H9 (cell line): ENCODE measurements around the gene NFATC1. TPM values are rescaled to one million over a fixed set of nuclear protein-coding genes. Genes with fewer than 3 reads are reported as not detected.

Experiments used
- DNase-seq: peaks from one replicate; pipeline ENCODE4 v3.0.0-alpha.2; 2017
- H2AFZ ChIP-seq: one replicate; pipeline ENCODE4 v1.6.1; 2013; ENCODE audit warnings: mild to moderate bottlenecking, low read length, control low read depth, moderate library complexity
- H2AK5ac ChIP-seq: 2 replicates; pipeline ENCODE4 v1.6.1; 2013; ENCODE audit warnings: low read length, control low read depth, mixed read lengths; ENCODE audit not compliant: insufficient read length
- H2BK120ac ChIP-seq: one replicate; pipeline ENCODE4 v1.6.1; 2013; ENCODE audit warnings: low read depth, mild to moderate bottlenecking, low read length, control low read depth, inconsistent platforms; ENCODE audit not compliant: poor library complexity, severe bottlenecking
- H2BK12ac ChIP-seq: 2 replicates; pipeline ENCODE4 v1.6.1; 2013; ENCODE audit warnings: low read length, control low read depth, mixed read lengths, low read depth; ENCODE audit not compliant: insufficient read length
- H2BK15ac ChIP-seq: 2 replicates; pipeline ENCODE4 v1.6.1; 2013; ENCODE audit warnings: low read depth, low read length, control low read depth
- H2BK20ac ChIP-seq: one replicate; pipeline ENCODE4 v1.6.1; 2013; ENCODE audit warnings: low read depth, mild to moderate bottlenecking, low read length, control low read depth, inconsistent platforms; ENCODE audit not compliant: poor library complexity, severe bottlenecking
- H2BK5ac ChIP-seq: 2 replicates; pipeline ENCODE4 v1.6.1; 2013; ENCODE audit warnings: low read length, control low read depth, mixed read lengths; ENCODE audit not compliant: insufficient read length
- H3K14ac ChIP-seq: 2 replicates; pipeline ENCODE4 v1.6.1; 2013; ENCODE audit warnings: low read length, control low read depth; ENCODE audit not compliant: insufficient read depth
- H3K18ac ChIP-seq: 2 replicates; pipeline ENCODE4 v1.6.1; 2013; ENCODE audit warnings: low read depth, mild to moderate bottlenecking, mixed read lengths, low read length, control low read depth; ENCODE audit not compliant: insufficient read length
- H3K23ac ChIP-seq: 2 replicates; pipeline ENCODE4 v1.6.1; 2013; ENCODE audit warnings: low read length, control low read depth, mixed read lengths, low read depth; ENCODE audit not compliant: insufficient read length
- H3K23me2 ChIP-seq: 2 replicates; pipeline ENCODE4 v1.6.1; 2013; ENCODE audit warnings: low read depth, mild to moderate bottlenecking, mixed read lengths, low read length, control low read depth; ENCODE audit not compliant: insufficient read length, poor library complexity, severe bottlenecking
- H3K27ac ChIP-seq: 2 replicates; pipeline ENCODE4 v1.5.1; 2013; ENCODE audit warnings: low read length, control low read depth, mixed read lengths, low read depth; ENCODE audit not compliant: insufficient read length
- H3K27me3 ChIP-seq: 2 replicates; pipeline ENCODE4 v1.6.1; 2013; ENCODE audit warnings: low read length, control low read depth, inconsistent platforms; ENCODE audit not compliant: insufficient read depth
- H3K4ac ChIP-seq: 2 replicates; pipeline ENCODE4 v1.6.1; 2013; ENCODE audit warnings: low read depth, mild to moderate bottlenecking, control low read depth, inconsistent platforms, low read length, moderate library complexity
- H3K4me1 ChIP-seq: 2 replicates; pipeline ENCODE4 v1.6.1; 2013; ENCODE audit warnings: low read length, control low read depth, inconsistent platforms; ENCODE audit not compliant: insufficient read depth
- H3K4me2 ChIP-seq: 2 replicates; pipeline ENCODE4 v1.6.1; 2013; ENCODE audit warnings: low read length, control low read depth, mixed read lengths; ENCODE audit not compliant: insufficient read length, insufficient read depth
- H3K56ac ChIP-seq: 2 replicates; pipeline ENCODE4 v1.6.1; 2013; ENCODE audit warnings: low read depth, mild to moderate bottlenecking, mixed read lengths, low read length, control low read depth; ENCODE audit not compliant: insufficient read length
- H3K79me1 ChIP-seq: 2 replicates; pipeline ENCODE4 v1.6.1; 2013; ENCODE audit warnings: low read depth, mild to moderate bottlenecking, moderate library complexity, low read length, control low read depth, inconsistent platforms; ENCODE audit not compliant: insufficient read depth, poor library complexity, severe bottlenecking
- H3K79me2 ChIP-seq: 2 replicates; pipeline ENCODE4 v1.6.1; 2013; ENCODE audit warnings: low read length, control low read depth, inconsistent platforms; ENCODE audit not compliant: insufficient read depth
- H3K9ac ChIP-seq: 2 replicates; pipeline ENCODE4 v1.6.1; 2013; ENCODE audit warnings: low read length, control low read depth, mixed read lengths; ENCODE audit not compliant: insufficient read length; ENCODE audit errors: extremely low read depth
- H3K9me3 ChIP-seq: one replicate; pipeline ENCODE4 v1.6.1; 2013; ENCODE audit warnings: low read depth, low read length, inconsistent platforms; ENCODE audit not compliant: control insufficient read depth
- H3T11ph ChIP-seq: one replicate; pipeline ENCODE4 v1.6.1; 2013; ENCODE audit warnings: mild to moderate bottlenecking, low read length, control low read depth, inconsistent platforms
- H4K20me1 ChIP-seq: one replicate; pipeline ENCODE4 v1.6.1; 2013; ENCODE audit not compliant: control insufficient read depth, insufficient read length, insufficient read depth
- H4K5ac ChIP-seq: 2 replicates; pipeline ENCODE4 v1.6.1; 2013; ENCODE audit warnings: low read depth, mild to moderate bottlenecking, mixed read lengths, low read length, control low read depth; ENCODE audit not compliant: insufficient read length
- H4K8ac ChIP-seq: replicated peaks from 2 replicates; pipeline ENCODE4 v1.6.1; 2013; ENCODE audit warnings: low read length, control low read depth, mixed read lengths, low read depth; ENCODE audit not compliant: insufficient read length
- H4K91ac ChIP-seq: 2 replicates; pipeline ENCODE4 v1.6.1; 2013; ENCODE audit warnings: low read depth, mild to moderate bottlenecking, moderate library complexity, mixed read lengths, low read length, control low read depth; ENCODE audit not compliant: insufficient read length
- H3K27ac Mint-ChIP-seq, 3 experiments: 2 replicates in 2 of 3; 3 replicates in 1 of 3; pipeline ENCODE4 v1.8.0; 2020 to 2021; ENCODE audit warnings: mixed read lengths in 3 of 3, mild to moderate bottlenecking in 1 of 3, moderate library complexity in 1 of 3
- H3K27me3 Mint-ChIP-seq: 2 replicates; pipeline ENCODE4 v1.8.0; 2021; ENCODE audit warnings: low read depth, mild to moderate bottlenecking, moderate library complexity, mixed read lengths
- H3K36me3 Mint-ChIP-seq, 3 experiments: 2 replicates in 2 of 3; 3 replicates in 1 of 3; pipeline ENCODE4 v1.8.0; 2020 to 2021; ENCODE audit warnings: low read depth in 3 of 3, mixed read lengths in 3 of 3; ENCODE audit not compliant: insufficient read depth in 1 of 3
- H3K4me1 Mint-ChIP-seq, 2 experiments: 2 replicates each; pipeline ENCODE4 v1.8.0; 2020; ENCODE audit warnings: mixed read lengths in 2 of 2
- H3K4me3 Mint-ChIP-seq, 2 experiments: 2 replicates in 1 of 2; 3 replicates in 1 of 2; pipeline ENCODE4 v1.8.0; 2020 to 2021; ENCODE audit warnings: mild to moderate bottlenecking in 2 of 2, mixed read lengths in 2 of 2, moderate library complexity in 1 of 2
- H3K9me3 Mint-ChIP-seq, 2 experiments: 2 replicates in 1 of 2; 3 replicates in 1 of 2; pipeline ENCODE4 v1.8.0; 2020; ENCODE audit warnings: mild to moderate bottlenecking in 2 of 2, mixed read lengths in 2 of 2, moderate library complexity in 1 of 2
- WGBS: extraction: QIAGEN DNeasy Blood & Tissue Kit; methylation state at CpG from one replicate; pipeline ENCODE4 v1.1.7; 2013; ENCODE audit warnings: missing lambda C conversion rate, low lambda C conversion rate, mixed read lengths; ENCODE audit not compliant: insufficient read length; ENCODE audit errors: extremely low coverage; 5-methylcytosine and 5-hydroxymethylcytosine counted together
- total RNA-seq: library from RNA; stranded (reverse); gene quantifications from 2 replicates; pipeline ENCODE4 v1.2.1, GENCODE V29; 2021
- TF ChIP-seq, protein P1 (sequence below): fragments of 200-600 bp; sonication (generic); conservative IDR thresholded peaks from 3 replicates; pipeline ENCODE4 v1.8.0; 2021; ENCODE audit warnings: antibody characterized with exemption, mild to moderate bottlenecking

NFATC1 gene
- total RNA-seq, 1 experiment from 2014 or later = 5.5 TPM

DNA sequence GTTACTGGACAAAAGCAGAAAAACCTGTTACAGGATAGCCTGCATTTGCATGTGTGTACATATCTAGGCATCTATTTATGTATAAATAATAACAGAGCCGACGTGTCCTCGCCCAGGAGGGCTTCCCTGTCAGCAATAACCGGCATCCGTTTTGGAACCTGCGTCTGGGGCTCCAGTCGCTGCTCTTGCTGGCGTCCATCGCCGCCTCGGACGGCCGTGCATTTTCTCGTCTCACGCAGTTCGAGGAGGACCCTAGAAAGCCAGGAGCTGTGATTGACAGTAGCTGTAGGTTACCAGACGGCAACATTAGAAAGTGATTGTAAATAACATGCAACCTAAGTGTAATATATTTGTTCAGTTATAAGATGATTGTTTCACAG, 132.6 kb downstream of the NFATC1 start:
- Histone ChIP-seq H3K9ac (no peak overlapping the region), H3K9me3 (no peaks in the 10 kb centered on the region), H2AFZ (no peak overlapping the region), H2BK12ac (no peak overlapping the region), H3K4me2 (no peak overlapping the region), H2BK120ac (no peak overlapping the region), H3K18ac (no peak overlapping the region), H4K8ac (no peak overlapping the region), H4K91ac (no peak overlapping the region), H3K23ac (no peak overlapping the region), H4K20me1 (no peaks in the 10 kb centered on the region), H2BK15ac (no peak overlapping the region), H3K4ac (no peak overlapping the region), H3K27me3 (no peaks in the 10 kb centered on the region), H3K23me2 (no peaks in the 10 kb centered on the region), H3K14ac (no peak overlapping the region), H2AK5ac (no peak overlapping the region), H3K56ac (no peak overlapping the region), H4K5ac (no peak overlapping the region), H2BK5ac (no peak overlapping the region), H3K79me1 (no peaks in the 10 kb centered on the region), H3K27ac (no peak overlapping the region), H2BK20ac (no peak overlapping the region), H3T11ph (no peak overlapping the region), H3K79me2 (no peaks in the 10 kb centered on the region), H3K4me1 (no peaks in the 10 kb centered on the region)
- no peak overlapping the region for H3K4me3 Mint-ChIP-seq
- TF ChIP-seq, protein P1, sequence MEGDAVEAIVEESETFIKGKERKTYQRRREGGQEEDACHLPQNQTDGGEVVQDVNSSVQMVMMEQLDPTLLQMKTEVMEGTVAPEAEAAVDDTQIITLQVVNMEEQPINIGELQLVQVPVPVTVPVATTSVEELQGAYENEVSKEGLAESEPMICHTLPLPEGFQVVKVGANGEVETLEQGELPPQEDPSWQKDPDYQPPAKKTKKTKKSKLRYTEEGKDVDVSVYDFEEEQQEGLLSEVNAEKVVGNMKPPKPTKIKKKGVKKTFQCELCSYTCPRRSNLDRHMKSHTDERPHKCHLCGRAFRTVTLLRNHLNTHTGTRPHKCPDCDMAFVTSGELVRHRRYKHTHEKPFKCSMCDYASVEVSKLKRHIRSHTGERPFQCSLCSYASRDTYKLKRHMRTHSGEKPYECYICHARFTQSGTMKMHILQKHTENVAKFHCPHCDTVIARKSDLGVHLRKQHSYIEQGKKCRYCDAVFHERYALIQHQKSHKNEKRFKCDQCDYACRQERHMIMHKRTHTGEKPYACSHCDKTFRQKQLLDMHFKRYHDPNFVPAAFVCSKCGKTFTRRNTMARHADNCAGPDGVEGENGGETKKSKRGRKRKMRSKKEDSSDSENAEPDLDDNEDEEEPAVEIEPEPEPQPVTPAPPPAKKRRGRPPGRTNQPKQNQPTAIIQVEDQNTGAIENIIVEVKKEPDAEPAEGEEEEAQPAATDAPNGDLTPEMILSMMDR = no peak
- no CpG with 5 or more reads among the region's 17 CpGs for WGBS
- DNase-seq = no peak
- no peaks in the 10 kb centered on the region for H3K36me3 Mint-ChIP-seq
- no peaks in the 10 kb centered on the region for H3K9me3 Mint-ChIP-seq
- H3K4me1 Mint-ChIP-seq = peaks cover 7 to 15% of the 10 kb centered on the region in 2 experiments
- H3K27me3 Mint-ChIP-seq = peaks cover 35% of the 10 kb centered on the region
- H3K27ac Mint-ChIP-seq = no peak overlapping the region
